ENCODE data around the gene RERGL.
"Not testable (repeated sequence)": the region's sequence is repeated elsewhere in the genome, so short reads cannot be mapped to it uniquely, and the experiment has no call there.

RERGL gene

GRCh38 chr12:18074001-18074400 lies 16.0 kb downstream of the RERGL start:
- H3K27me3 ChIP-seq (replicated peaks; ENCODE audit: control insufficient read depth, insufficient read depth, low read length), result no peaks in the 10 kb centered on the region
- no peak overlapping the region for H3K9ac ChIP-seq (ENCODE audit: low read length)
- peaks cover 4% of the 10 kb centered on the region for H3K4me1 ChIP-seq (ENCODE audit: control insufficient read depth, insufficient read depth, low read length)
- H3K9me3 ChIP-seq (ENCODE audit: control insufficient read depth, low read length), result no peaks in the 10 kb centered on the region
- H3K36me3 ChIP-seq (ENCODE audit: control insufficient read depth, insufficient read depth, low read length, severe bottlenecking), result no peaks in the 10 kb centered on the region
- DNase-seq (ENCODE audit: low read depth), result no peak
- no peak overlapping the region for H3K4me3 ChIP-seq (ENCODE audit: low read length)

DNA sequence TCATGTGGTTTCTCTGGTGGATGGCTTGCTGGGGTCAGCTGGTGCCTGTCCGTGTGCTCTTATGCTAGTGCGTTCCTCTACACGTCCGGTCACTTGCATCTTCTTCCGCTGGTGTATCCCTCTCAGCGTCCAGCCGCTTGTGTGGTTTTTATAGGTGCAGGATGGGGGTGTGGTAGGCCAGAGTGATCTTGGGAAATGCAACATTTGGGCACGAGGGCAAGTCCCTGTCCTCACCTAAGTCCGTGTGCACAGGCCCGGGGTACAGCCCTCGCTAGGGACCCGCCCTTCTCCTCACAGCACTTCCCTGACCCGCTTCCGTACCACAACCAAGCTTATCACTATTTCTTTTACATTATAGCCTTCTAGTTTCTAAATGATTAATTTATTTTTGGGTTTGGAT lies 17.3 kb downstream of the RERGL start:
- H3K9me3 ChIP-seq (ENCODE audit: control insufficient read depth, low read length), result no peaks in the 10 kb centered on the region
- H3K9ac ChIP-seq (ENCODE audit: low read length), result no peak overlapping the region
- no peaks in the 10 kb centered on the region for H3K4me1 ChIP-seq (ENCODE audit: control insufficient read depth, insufficient read depth, low read length)
- DNase-seq (ENCODE audit: low read depth), result no peak
- no peaks in the 10 kb centered on the region for H3K36me3 ChIP-seq (ENCODE audit: control insufficient read depth, insufficient read depth, low read length, severe bottlenecking)
- H3K4me3 ChIP-seq (ENCODE audit: low read length), result no peak overlapping the region
- H3K27me3 ChIP-seq (replicated peaks; ENCODE audit: control insufficient read depth, insufficient read depth, low read length), result no peaks in the 10 kb centered on the region

- H3K9me3 ChIP-seq (ENCODE audit: control insufficient read depth, low read length), result no peaks in the 10 kb centered on the region
- H3K9ac ChIP-seq (ENCODE audit: low read length), result no peak overlapping the region
- no peak overlapping the region for H3K4me3 ChIP-seq (ENCODE audit: low read length)
- H3K27me3 ChIP-seq (replicated peaks; ENCODE audit: control insufficient read depth, insufficient read depth, low read length), result no peaks in the 10 kb centered on the region
- no peaks in the 10 kb centered on the region for H3K4me1 ChIP-seq (ENCODE audit: control insufficient read depth, insufficient read depth, low read length)
- DNase-seq (ENCODE audit: low read depth), result no peak
- no peaks in the 10 kb centered on the region for H3K36me3 ChIP-seq (ENCODE audit: control insufficient read depth, insufficient read depth, low read length, severe bottlenecking)
Measured at GRCh38 chr12:18071336-18071735, 18.7 kb downstream of the RERGL start.

- H3K4me3 ChIP-seq (ENCODE audit: low read length), result no peak overlapping the region
- no peak for DNase-seq (ENCODE audit: low read depth)
- no peak overlapping the region for H3K9ac ChIP-seq (ENCODE audit: low read length)
- no peaks in the 10 kb centered on the region for H3K27me3 ChIP-seq (replicated peaks; ENCODE audit: control insufficient read depth, insufficient read depth, low read length)
- no peaks in the 10 kb centered on the region for H3K9me3 ChIP-seq (ENCODE audit: control insufficient read depth, low read length)
- H3K36me3 ChIP-seq (ENCODE audit: control insufficient read depth, insufficient read depth, low read length, severe bottlenecking), result no peaks in the 10 kb centered on the region
- H3K4me1 ChIP-seq (ENCODE audit: control insufficient read depth, insufficient read depth, low read length), result no peaks in the 10 kb centered on the region
Measured at GRCh38 chr12:18068355-18068754, 21.6 kb downstream of the RERGL start.

DNA sequence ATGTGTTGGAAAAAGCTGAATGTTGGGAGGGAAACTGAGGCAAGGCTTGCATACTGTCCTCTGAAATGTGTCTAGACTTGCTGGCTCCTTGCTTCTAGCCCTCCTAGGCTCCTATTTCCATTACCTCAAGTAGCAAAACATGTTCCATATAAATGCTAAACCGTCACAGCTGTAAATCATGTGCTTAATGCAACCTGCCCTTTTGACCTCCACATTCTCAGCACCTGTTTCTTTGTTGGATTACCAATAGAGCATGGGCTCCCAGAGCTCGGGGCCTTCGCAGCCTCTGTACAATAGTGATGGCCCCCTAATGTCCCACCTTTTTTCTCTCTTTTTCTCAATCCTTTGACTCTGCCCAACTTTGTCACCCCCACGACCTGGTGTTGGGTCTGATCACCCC lies 23.3 kb downstream of the RERGL start:
- Histone ChIP-seq H3K9ac (ENCODE audit: low read length) (no peak overlapping the region), H3K4me3 (ENCODE audit: low read length) (no peak overlapping the region), H3K9me3 (ENCODE audit: control insufficient read depth, low read length) (peaks cover 6% of the 10 kb centered on the region), H3K27me3 (replicated peaks; ENCODE audit: control insufficient read depth, insufficient read depth, low read length) (no peaks in the 10 kb centered on the region), H3K36me3 (ENCODE audit: control insufficient read depth, insufficient read depth, low read length, severe bottlenecking) (no peaks in the 10 kb centered on the region), H3K4me1 (ENCODE audit: control insufficient read depth, insufficient read depth, low read length) (no peaks in the 10 kb centered on the region)
- no peak for DNase-seq (ENCODE audit: low read depth)

DNA sequence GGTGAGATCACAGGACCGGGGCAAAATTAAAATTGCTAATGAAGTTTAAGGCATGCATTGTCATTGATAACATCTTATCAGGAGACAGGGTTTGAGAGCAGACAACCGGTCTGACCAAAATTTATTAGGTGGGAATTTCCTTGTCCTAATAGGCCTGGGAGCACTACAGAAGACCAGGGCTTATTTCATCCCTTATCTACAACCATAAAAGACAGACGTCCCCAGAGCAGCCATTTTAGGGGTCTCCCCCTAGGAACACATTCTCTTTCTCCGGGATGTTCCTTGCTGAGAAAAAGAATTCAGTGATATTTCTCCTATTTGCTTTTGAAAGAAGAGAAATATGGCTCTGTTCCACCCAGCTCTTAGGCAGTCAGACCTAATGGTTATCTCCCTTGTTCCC lies 27.1 kb downstream of the RERGL start:
- not testable (repeated sequence) for H3K4me3 ChIP-seq (ENCODE audit: low read length); H3K4me1 ChIP-seq (ENCODE audit: control insufficient read depth, insufficient read depth, low read length); H3K9me3 ChIP-seq (ENCODE audit: control insufficient read depth, low read length); H3K27me3 ChIP-seq (replicated peaks; ENCODE audit: control insufficient read depth, insufficient read depth, low read length); H3K9ac ChIP-seq (ENCODE audit: low read length); H3K36me3 ChIP-seq (ENCODE audit: control insufficient read depth, insufficient read depth, low read length, severe bottlenecking); DNase-seq (ENCODE audit: low read depth)

- no peak overlapping the region for H3K9ac ChIP-seq (ENCODE audit: low read length)
- no peak for DNase-seq (ENCODE audit: low read depth)
- no peak overlapping the region for H3K4me3 ChIP-seq (ENCODE audit: low read length)
- H3K27me3 ChIP-seq (replicated peaks; ENCODE audit: control insufficient read depth, insufficient read depth, low read length), result no peaks in the 10 kb centered on the region
- H3K36me3 ChIP-seq (ENCODE audit: control insufficient read depth, insufficient read depth, low read length, severe bottlenecking), result no peaks in the 10 kb centered on the region
- H3K9me3 ChIP-seq (ENCODE audit: control insufficient read depth, low read length), result peaks cover 11% of the 10 kb centered on the region
- no peaks in the 10 kb centered on the region for H3K4me1 ChIP-seq (ENCODE audit: control insufficient read depth, insufficient read depth, low read length)
Measured at GRCh38 chr12:18057051-18057450, 32.9 kb downstream of the RERGL start.

DNA sequence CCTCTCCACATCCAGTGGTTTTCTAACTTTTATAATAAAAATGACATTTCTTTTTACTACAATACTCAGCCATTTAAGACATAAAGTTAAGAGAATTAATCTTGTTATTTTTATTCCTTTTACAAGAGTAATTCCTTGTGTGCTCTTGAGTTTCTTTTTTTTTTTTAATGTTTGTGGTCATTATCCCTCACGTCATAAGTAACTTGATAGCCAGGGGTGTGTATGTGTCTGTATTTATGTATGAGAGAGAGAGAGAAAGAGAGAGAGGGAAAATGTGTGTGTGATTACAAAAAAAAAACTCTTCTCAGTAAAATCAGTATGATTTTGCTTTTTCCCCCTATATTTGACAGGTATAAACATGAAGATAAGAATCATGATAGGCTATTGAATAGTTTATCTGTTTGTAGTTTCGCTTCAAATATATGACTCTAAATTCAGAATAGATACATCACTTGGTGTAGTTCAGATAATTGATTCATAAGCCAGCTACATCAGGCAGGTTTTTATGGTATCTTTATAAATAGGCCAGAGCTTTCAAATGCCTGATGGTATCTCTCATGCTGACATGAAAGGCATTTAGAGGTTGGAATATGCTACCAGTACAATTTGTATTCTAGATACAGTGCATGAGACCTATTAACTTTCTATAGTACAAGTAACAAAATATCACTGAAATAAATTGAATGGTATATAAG lies 34.9 kb downstream of the RERGL start:
- Histone ChIP-seq H3K9ac (ENCODE audit: low read length) (no peak overlapping the region), H3K36me3 (ENCODE audit: control insufficient read depth, insufficient read depth, low read length, severe bottlenecking) (no peaks in the 10 kb centered on the region), H3K27me3 (replicated peaks; ENCODE audit: control insufficient read depth, insufficient read depth, low read length) (no peaks in the 10 kb centered on the region), H3K4me3 (ENCODE audit: low read length) (no peak overlapping the region), H3K4me1 (ENCODE audit: control insufficient read depth, insufficient read depth, low read length) (no peaks in the 10 kb centered on the region), H3K9me3 (ENCODE audit: control insufficient read depth, low read length) (peaks cover 7% of the 10 kb centered on the region)
- no peak for DNase-seq (ENCODE audit: low read depth)

- DNase-seq (ENCODE audit: low read depth), result no peak
- Histone ChIP-seq H3K9ac (ENCODE audit: low read length) (no peak overlapping the region), H3K4me1 (ENCODE audit: control insufficient read depth, insufficient read depth, low read length) (no peaks in the 10 kb centered on the region), H3K27me3 (replicated peaks; ENCODE audit: control insufficient read depth, insufficient read depth, low read length) (no peaks in the 10 kb centered on the region), H3K4me3 (ENCODE audit: low read length) (no peak overlapping the region), H3K36me3 (ENCODE audit: control insufficient read depth, insufficient read depth, low read length, severe bottlenecking) (no peaks in the 10 kb centered on the region), H3K9me3 (ENCODE audit: control insufficient read depth, low read length) (peaks cover 3% of the 10 kb centered on the region)
Measured at GRCh38 chr12:18045446-18045992, 44.5 kb downstream of the RERGL start.

GRCh38 chr12:18040060-18040742 lies 49.8 kb downstream of the RERGL start:
- H3K4me3 ChIP-seq (ENCODE audit: low read length), result not testable (repeated sequence)

More at GRCh38 chr12:18040060-18040742, 49.8 kb downstream of the RERGL start:
- H3K9ac ChIP-seq (ENCODE audit: low read length); H3K9me3 ChIP-seq (ENCODE audit: control insufficient read depth, low read length); H3K4me1 ChIP-seq (ENCODE audit: control insufficient read depth, insufficient read depth, low read length); DNase-seq (ENCODE audit: low read depth); H3K36me3 ChIP-seq (ENCODE audit: control insufficient read depth, insufficient read depth, low read length, severe bottlenecking); H3K27me3 ChIP-seq (replicated peaks; ENCODE audit: control insufficient read depth, insufficient read depth, low read length): not testable (repeated sequence)

All from adipocyte (in vitro differentiated cells).